GM19043 (cell line): ENCODE measurements around the gene COL9A3.

Source experiments
- ATAC-seq: cut with Tn5 transposase; IDR thresholded peaks from one replicate; pipeline ENCODE4 v1.9.1; 2021; ENCODE audit warnings: low read depth; ENCODE audit not compliant: unreplicated experiment

The COL9A3 gene

GRCh38 chr20:62809530-62810428, 7.1 kb upstream of the COL9A3 start:
- ATAC-seq = no peak

DNA sequence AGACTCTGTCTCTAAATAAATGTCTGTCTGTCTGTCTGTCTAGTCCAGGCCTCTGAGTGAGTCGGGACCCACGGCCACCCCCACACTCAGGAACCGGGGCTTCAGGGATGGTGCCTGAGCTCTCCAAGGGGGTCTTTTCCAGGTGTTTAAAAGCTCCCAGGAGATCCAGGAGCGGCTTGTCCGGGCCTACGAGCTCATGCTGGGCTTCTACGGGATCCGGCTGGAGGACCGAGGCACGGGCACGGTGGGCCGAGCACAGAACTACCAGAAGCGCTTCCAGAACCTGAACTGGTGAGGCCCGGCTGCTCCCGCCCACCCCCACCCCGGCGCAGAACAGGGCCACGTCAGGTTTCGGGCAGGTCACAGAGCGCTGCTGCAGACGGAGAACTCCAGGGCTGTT, 5.5 kb upstream of the COL9A3 start:
- no peak for ATAC-seq

GRCh38 chr20:62811720-62812119, 5.1 kb upstream of the COL9A3 start:
- ATAC-seq = no peak

DNA sequence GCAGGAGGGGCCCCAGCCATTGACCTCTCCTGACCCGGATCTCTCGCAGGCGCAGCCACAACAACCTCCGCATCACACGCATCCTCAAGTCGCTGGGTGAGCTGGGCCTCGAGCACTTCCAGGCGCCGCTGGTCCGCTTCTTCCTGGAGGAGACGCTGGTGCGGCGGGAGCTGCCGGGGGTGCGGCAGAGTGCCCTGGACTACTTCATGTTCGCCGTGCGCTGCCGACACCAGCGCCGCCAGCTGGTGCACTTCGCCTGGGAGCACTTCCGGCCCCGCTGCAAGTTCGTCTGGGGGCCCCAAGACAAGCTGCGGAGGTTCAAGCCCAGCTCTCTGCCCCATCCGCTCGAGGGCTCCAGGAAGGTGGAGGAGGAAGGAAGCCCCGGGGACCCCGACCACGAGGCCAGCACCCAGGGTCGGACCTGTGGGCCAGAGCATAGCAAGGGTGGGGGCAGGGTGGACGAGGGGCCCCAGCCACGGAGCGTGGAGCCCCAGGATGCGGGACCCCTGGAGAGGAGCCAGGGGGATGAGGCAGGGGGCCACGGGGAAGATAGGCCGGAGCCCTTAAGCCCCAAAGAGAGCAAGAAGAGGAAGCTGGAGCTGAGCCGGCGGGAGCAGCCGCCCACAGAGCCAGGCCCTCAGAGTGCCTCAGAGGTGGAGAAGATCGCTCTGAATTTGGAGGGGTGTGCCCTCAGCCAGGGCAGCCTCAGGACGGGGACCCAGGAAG, 4.5 kb upstream of the COL9A3 start:
- no peak for ATAC-seq

- ATAC-seq = no peak
Measured at GRCh38 chr20:62812907-62813200, 4.0 kb upstream of the COL9A3 start.

- ATAC-seq = no peak
Measured at GRCh38 chr20:62813588-62813987, 3.3 kb upstream of the COL9A3 start.

DNA sequence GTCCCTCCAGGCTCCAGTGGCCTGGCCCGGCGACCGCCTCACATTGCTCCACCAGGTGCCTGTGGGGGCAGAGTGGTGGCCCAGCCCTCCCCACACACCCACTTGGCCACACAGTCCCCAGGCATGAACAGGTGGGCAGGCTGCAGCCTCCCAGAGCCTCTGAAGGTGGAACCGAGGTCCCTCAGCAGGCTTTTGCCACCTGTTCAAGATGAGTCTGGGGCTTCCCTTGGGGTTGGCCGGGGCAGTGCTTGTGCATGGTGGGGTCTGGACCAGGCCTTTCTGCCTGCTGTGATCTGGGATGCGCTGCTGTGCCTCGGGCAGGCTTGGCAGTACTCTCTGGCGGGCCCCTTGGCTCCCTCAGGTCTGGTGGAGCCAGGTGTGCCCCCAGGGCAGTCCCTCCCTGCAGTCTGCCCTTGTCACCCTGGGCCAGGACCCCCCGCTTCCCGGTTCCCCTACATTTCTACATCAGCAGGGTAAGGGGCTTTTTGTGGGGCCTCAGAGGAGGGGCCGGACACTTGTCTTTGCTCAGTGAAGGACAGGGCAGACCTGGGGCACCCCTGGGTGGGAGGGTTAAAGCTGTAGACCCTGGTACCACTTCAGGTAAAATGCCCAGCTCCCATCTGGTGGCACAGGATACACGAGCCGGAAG, 2.7 kb upstream of the COL9A3 start:
- ATAC-seq = no peak

DNA sequence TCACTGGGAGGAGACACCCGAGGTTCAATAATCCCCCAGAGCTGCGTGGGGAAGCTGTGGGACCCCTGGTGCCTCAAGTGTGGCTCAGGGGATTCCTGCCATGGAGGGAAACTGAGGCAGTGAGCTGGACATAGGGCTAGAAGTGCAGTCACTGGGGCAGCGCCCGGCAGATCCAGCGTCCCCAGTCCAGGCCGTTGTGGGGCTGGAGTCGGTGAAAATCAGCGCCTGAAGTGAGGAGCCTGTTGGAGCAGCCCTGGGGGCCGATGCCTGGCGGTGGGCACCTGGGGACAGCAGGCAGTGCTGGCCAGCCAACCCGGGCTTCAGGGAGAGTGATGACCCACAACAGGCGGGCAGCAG, 2.2 kb upstream of the COL9A3 start:
- ATAC-seq = no peak

GRCh38 chr20:62815066-62815991, 1.5 kb upstream of the COL9A3 start:
- ATAC-seq = no peak

- no peak for ATAC-seq
Measured at GRCh38 chr20:62816031-62816883, 593 bp upstream of the COL9A3 start.

DNA sequence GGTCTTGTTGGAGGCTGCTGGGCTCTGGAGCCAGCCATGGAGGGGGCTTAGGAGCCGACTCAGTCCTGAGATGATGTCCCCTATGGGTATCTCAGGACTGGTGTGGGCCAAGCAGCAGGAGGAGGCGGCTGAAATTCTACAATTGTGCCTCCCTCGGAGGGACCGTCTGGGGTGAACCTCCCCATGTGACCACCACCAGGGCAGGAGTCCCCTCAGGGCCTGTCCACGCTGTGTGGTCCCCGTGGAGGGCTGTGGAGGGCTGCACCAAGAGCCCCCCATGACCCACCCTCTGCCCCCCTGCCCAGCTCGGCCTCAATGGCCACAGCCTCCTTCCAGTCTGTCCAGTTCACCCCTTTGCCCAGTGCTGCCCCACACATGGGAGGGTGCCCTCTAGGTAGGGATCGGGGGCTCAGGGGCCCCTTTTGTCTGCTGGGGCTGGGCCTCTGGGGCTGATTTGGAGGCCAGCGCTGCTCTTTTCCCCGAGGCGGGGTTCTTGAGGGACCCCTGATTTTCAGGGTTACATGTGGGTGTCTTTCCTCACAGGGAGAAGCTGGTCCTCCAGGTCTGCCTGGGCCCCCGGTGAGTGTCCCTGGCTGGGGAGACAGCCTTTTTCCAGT, 1.2 kb downstream of the COL9A3 start:
- no peak for ATAC-seq

- no peak for ATAC-seq
Measured at GRCh38 chr20:62818592-62819493, 2.0 kb downstream of the COL9A3 start.

DNA sequence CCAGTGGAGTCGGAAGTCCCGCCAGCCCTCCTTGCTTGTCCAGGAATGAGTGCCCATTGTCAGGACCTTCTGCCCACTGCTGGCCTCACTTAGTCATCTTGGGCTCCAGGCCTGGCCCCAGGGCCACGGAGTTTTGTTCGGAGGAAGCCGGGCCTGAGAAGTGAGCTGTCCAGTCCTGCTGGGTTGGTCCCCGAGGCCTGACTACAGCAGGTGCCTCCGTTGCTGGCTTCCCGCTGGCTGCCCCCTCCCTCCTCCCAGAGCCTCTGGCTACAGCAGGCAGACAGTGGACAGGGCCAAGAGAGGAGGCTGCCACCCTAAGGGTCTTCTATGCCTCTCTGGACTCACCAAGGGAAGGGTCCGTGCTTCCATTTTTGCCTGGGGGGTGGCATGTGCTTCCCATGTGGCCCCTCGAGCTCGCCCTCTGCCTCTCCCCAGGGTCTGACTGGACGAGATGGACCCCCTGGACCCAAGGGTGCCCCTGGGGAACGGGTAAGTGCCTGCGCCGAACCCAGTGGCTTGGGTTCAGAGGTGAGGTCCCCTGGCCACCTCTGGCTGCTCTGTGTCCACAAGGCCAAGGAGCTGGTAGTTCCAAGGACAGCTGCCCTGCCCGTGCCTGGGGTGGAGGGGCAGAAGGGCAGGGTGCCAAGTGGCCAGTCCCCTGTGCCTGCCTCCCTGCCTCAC, 2.8 kb downstream of the COL9A3 start:
- ATAC-seq = no peak

DNA sequence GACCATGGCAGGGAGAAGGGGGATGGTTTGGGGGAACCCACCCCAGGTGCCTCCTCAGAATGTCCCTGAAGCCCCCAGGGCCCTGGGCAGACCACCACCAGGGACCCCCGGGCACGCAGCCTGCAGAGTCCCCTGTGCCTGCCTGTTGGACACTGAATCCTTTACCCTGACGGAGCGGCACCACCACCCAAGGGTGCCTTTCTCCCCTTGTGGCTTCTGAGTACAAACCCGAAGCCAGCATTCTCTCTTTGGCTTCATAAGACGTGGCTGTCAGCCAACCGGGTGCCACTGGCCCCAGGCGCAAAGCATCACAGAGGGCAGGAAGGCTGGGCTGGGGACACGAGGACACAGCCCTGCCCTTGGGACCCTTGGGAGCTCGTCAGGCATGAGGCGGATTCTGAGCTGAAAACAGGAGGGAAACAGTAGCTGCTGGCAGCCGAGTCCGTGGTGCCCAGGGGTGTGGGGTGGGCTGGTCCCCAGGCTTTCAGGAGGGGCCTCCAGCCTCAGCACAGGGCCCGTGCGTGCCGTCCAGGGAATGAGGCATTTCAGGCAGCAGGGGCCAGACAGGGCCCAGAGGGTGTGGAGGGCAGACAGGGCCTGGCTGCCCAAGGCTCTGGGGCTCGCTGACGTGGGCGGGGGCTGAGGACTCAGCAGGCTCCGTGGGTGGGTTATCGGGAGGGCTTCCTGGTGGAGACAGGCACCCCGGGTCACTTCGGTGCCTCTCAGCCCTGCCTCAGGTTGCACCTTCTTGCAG, 3.5 kb downstream of the COL9A3 start:
- no peak for ATAC-seq

GRCh38 chr20:62820962-62821725, 4.3 kb downstream of the COL9A3 start:
- no peak for ATAC-seq

GRCh38 chr20:62821726-62822210, 4.9 kb downstream of the COL9A3 start:
- ATAC-seq = no peak
